GM13977 (cell line): ENCODE data around the gene TMEM151A.

ENCODE experiments used
- DNase-seq: peaks from one replicate; pipeline ENCODE4 v3.0.0; 2012; ENCODE audit warnings: low spot score
- in situ Hi-C: fragments of 300-500 bp; cut with MboI; formaldehyde crosslinking; loops from one replicate; pipeline ENCODE4 v1.12.0; 2022; ENCODE audit warnings: low sequenced_read_pairs, low pct_unique_long_range_greater_than_20kb, mixed read lengths, inconsistent platforms; ENCODE audit not compliant: unreplicated experiment
- TF ChIP-seq, protein P1 (sequence below): IDR thresholded peaks from 2 replicates; pipeline ENCODE4 v1.5.1; 2012; ENCODE audit warnings: mild to moderate bottlenecking, control low read depth; ENCODE audit not compliant: insufficient read depth; ENCODE audit errors: extremely low read depth, missing control alignments

Gene TMEM151A

DNA sequence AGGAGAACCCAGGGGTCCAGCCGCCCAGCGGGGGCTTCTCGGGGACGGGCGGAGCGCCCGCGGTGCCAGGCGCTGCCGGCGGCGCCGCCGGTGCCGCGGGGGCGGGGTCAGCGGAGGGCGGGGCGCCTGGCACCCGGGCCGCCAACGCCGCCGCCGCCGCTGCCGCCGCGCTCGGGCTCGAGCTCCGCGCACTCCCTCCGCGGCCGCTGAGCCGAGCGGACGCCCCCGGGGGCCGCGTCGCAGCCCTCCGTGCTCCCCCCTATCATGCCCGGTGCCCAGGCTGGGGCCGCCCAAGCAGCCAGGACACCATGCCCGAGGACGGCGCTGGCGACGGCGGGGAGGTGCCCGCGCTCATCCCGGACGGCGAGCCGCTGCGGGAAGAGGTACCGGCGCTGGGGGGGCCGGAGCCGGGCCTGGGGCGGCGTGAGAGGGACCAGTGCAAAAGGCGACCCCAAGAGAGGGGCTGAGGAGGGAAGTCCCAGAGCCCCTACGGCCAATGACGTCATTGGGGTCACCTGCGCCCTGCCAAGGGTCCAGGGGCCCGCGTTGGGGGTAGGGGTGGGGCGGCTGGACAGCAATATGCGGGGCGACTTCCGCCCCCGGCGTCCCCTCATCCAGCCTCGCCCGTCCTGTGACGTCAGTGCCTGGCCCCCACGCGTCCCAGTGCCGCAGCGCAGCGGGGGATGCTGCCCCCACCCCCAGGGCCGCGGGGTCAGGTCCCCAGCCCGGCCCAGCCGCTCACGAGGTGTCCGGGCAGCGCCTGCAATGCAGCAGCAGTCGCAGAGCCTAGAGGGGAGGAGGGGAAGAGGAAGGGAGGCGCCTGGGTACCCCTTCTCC is at the start of gene TMEM151A:
TMEM151A (plus strand) TSS at position 189 of the 837 bp plus-strand sequence; CDS start at position 309, 120 bp downstream.
- in situ Hi-C loops, result no loop called here
- DNase-seq, result no peak
- TF ChIP-seq, protein P1, sequence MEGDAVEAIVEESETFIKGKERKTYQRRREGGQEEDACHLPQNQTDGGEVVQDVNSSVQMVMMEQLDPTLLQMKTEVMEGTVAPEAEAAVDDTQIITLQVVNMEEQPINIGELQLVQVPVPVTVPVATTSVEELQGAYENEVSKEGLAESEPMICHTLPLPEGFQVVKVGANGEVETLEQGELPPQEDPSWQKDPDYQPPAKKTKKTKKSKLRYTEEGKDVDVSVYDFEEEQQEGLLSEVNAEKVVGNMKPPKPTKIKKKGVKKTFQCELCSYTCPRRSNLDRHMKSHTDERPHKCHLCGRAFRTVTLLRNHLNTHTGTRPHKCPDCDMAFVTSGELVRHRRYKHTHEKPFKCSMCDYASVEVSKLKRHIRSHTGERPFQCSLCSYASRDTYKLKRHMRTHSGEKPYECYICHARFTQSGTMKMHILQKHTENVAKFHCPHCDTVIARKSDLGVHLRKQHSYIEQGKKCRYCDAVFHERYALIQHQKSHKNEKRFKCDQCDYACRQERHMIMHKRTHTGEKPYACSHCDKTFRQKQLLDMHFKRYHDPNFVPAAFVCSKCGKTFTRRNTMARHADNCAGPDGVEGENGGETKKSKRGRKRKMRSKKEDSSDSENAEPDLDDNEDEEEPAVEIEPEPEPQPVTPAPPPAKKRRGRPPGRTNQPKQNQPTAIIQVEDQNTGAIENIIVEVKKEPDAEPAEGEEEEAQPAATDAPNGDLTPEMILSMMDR, result no peak

DNA sequence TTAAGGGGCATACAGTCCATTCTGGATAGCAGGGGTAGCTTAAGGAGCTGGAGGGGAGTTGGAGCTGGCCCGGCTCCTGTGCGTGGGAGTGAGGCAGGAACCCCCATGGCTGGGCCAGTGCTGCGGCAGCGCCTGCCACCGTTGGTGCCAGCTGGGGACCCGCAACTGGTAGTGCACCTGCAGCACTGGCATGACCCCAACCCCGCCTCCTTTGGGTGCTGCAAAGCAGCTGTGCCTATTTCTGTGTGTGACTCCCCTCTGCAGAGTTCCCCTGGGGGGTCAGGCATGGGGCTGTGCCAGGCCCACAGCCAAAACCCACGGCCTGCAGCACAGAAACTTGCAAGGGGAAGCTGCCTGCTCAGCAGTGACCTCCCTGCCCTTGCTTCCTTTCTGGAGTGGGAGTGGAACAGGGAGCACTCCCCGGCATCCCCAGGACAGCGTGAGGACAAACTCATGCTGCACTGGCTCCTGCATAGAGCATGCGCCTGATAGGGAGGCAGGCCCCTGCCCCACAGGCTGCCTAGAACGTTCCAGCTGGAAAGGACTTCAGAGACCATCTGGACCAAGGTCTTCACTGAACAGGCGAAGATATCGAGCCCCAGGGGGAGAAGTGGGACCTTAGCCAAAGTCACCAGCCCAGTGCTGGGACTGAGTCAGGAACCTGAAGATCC is 49.5 kb upstream of the TMEM151A start:
- TF ChIP-seq, protein P1, result no peak
- no peak for DNase-seq
- in situ Hi-C loops, result no loop called here

DNA sequence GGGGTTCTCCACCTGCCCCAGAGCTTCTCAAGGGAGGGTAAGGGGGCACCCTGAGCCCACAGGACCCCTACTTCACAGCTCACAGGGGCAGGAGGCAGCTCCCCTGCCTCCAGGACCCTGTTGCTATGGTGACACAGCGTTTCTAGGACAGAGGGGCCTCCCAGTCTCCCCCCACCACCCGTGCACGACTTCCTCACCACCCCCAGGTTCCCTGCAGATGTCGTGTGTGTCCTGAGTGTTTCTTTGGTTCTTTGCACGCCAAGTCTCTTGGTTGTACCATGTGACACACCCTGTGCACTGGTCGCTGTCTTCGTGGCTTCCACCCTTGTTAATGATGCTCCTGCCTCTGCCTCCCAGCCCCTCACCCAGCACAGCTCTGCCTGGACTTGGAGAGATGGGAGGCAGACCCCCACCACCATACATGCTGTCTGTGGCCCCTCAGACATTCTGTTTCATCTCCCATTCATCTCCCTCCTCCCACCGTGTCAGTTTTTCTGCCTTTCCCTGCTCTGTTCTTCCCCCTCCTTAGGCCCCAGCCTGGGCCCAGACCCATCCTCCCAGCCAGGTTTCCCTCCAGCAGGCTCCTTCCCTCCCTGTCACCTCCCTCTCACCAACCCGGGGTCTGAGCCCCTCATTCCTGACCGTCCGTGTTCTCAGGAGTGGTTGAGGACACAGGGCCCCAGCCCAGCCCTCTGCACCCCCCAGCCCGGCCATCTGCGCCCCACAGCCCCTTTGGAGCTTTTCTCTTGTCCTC is 47.7 kb upstream of the TMEM151A start:
- in situ Hi-C loops, result no loop called here
- TF ChIP-seq, protein P1, result no peak
- no peak for DNase-seq

DNA sequence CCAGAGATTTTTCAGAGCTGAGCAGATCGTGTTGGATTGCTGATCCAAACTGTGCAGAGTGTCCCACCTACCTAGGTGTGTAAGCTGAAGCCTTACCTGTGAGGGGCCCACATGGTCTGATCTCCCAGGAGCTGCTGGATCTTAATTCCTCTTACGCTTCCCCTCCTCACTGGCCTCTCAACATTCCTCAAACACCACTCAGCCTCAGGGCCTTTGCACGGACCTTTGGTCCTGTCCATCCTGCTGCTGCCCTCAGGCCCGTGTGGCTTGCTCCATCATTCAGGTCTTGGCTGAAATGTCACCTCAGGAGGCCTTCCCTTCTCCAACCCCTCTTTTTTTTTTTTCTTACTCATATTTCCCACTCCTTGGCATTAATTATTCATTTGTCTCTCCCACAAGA is 44.4 kb upstream of the TMEM151A start:
- in situ Hi-C loops, result no loop called here
- TF ChIP-seq, protein P1, result no peak
- no peak for DNase-seq

DNA sequence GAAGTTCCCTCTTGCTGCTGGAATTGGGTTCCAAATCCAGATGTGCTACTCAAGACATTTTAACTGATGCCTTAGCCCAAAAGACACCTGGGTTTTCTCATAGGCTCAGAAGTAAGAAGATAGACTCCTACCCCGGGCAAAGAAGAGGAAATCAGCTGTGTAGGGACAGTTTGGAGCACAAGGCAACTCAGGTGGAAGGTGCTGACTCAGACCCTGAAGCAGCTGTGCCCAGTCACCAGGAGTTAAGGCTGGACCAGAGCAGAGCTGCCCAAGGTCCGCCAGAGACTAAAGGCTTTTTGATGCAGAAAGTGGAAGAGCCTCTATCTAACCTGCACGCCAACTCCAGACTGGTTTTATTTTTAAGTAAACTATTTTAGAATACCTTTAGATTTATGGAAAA is 43.9 kb upstream of the TMEM151A start:
- in situ Hi-C loops, result no loop called here
- DNase-seq, result no peak
- TF ChIP-seq, protein P1, result no peak

DNA sequence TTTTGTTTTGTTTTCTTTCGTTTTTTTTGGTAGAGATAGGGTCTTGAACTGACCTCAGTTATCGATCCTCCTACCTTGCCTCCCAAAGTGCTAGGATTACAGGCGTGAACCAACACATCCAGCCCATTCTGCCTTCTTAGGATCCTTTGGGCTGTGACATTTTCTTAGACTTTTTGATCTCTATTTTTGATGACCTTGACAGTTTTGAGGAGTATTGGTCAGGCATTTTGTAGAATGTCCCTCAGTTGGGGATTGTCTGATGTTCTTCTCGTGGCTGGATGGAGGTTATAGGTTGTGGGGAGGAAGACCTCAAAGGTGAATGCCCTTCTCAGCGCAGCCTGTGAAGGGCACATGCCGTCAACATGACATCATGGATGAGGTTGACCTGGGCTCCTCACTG is 42.8 kb upstream of the TMEM151A start:
- in situ Hi-C loops, result no loop called here
- no peak for DNase-seq
- TF ChIP-seq, protein P1, result no peak
